ENCODE results near the gene NUP188.

GRCh38 chr9:128916204-128916603 is 31.3 kb upstream of the NUP188 start:
- TF ChIP-seq CTCF (conservative IDR thresholded peaks at IDR 0.05 in 1 of 2, IDR thresholded peaks at IDR 0.05 in 1 of 2; ENCODE audit: low read depth in 1 of 2, low read length in 2 of 2): no peak
- no peak for TF ChIP-seq EZH2 (IDR thresholded peaks at IDR 0.05; ENCODE audit: low read length, missing control alignments)
